ENCODE results near the gene WBP1L. TPM values are rescaled to one million over a fixed set of nuclear protein-coding genes. Genes with fewer than 3 reads are reported as not detected.

Gene WBP1L
- total and polyA plus RNA-seq, 4 donors, result 19.1 to 52.3 (median 45.2) TPM

DNA sequence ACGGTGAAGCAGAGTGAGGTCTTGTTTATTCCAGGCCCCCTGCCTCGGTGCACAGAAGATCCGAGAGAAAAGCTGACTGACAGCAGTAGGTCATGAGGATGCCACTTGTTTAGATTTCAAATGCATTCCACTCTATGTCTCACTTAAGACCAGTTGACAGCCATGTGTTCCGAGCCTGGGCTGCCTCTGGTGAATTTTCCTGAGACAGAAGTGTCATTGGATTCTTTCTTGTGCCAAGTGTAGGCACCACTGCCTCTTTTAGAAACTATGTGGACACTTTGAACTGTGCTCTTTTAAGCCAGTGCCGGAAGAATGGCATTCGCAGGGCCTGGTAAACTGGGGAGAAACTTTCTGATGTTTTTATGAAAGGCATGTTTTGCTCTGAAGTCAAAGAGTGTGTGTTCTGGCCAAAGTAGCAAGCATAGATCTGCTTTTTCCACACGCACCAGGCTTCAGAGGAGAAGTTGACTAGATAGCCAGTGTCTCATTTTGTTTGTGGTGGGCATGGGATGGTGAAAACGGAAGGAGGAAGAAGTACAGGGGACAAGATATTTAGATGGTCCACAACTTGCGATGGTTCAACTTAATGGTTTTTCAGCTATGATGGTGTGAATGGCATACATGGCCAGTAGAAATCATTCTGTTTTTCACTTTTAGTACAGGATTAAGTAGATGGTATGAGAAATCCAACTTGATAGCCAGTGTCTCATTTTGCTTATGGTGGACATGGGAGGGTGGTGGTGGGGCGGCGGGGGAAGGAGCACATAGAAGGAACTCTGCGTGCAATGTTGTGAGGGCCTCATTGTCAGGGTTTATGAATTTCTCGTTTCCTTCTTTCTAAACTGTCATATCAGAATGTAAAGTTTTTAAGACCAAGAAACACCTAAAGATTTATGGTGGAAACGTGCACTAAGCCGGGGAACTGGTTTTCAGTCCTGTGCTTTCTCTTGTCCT lies 52.0 kb downstream of the WBP1L start:
- Histone ChIP-seq H3K9ac (ENCODE audit: insufficient read depth in 1 of 2, low read length in 2 of 2) (peak overlapping the region in 1 of 2 donors; percentile 60), H3K4me3 (no peak overlapping the region), H3K4me1 (ENCODE audit: control insufficient read depth in 5 of 5, insufficient read depth in 5 of 5, low read length in 5 of 5) (peaks cover 17 to 26% (median 24%) of the 10 kb centered on the region in 5 donors), H3K27me3 (ENCODE audit: control insufficient read depth in 3 of 3, insufficient read depth in 3 of 3, low read length in 2 of 3) (no peaks in the 10 kb centered on the region), H3K27ac (ENCODE audit: low read depth in 1 of 2, low read length in 1 of 2) (peak overlapping the region; percentile 79 to 89), H3K9me3 (ENCODE audit: control insufficient read depth in 4 of 4, insufficient read depth in 3 of 4, low read length in 3 of 4) (no peaks in the 10 kb centered on the region), H3K36me3 (ENCODE audit: control insufficient read depth in 4 of 4, insufficient read depth in 4 of 4, low read length in 4 of 4) (peaks cover 0 to 23% (median 19%) of the 10 kb centered on the region in 4 donors)
- TF ChIP-seq, protein P1, sequence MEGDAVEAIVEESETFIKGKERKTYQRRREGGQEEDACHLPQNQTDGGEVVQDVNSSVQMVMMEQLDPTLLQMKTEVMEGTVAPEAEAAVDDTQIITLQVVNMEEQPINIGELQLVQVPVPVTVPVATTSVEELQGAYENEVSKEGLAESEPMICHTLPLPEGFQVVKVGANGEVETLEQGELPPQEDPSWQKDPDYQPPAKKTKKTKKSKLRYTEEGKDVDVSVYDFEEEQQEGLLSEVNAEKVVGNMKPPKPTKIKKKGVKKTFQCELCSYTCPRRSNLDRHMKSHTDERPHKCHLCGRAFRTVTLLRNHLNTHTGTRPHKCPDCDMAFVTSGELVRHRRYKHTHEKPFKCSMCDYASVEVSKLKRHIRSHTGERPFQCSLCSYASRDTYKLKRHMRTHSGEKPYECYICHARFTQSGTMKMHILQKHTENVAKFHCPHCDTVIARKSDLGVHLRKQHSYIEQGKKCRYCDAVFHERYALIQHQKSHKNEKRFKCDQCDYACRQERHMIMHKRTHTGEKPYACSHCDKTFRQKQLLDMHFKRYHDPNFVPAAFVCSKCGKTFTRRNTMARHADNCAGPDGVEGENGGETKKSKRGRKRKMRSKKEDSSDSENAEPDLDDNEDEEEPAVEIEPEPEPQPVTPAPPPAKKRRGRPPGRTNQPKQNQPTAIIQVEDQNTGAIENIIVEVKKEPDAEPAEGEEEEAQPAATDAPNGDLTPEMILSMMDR (IDR thresholded peaks at IDR 0.05; ENCODE audit: control extremely low read depth, extremely low read depth), result no peak
- DNase-seq, result no peak
- ATAC-seq (ENCODE audit: insufficient read depth, low FRiP score), result no peak
- 50 to 56% methylated on average over 15 of the region's 15 CpGs for WGBS, 2 donors

DNA sequence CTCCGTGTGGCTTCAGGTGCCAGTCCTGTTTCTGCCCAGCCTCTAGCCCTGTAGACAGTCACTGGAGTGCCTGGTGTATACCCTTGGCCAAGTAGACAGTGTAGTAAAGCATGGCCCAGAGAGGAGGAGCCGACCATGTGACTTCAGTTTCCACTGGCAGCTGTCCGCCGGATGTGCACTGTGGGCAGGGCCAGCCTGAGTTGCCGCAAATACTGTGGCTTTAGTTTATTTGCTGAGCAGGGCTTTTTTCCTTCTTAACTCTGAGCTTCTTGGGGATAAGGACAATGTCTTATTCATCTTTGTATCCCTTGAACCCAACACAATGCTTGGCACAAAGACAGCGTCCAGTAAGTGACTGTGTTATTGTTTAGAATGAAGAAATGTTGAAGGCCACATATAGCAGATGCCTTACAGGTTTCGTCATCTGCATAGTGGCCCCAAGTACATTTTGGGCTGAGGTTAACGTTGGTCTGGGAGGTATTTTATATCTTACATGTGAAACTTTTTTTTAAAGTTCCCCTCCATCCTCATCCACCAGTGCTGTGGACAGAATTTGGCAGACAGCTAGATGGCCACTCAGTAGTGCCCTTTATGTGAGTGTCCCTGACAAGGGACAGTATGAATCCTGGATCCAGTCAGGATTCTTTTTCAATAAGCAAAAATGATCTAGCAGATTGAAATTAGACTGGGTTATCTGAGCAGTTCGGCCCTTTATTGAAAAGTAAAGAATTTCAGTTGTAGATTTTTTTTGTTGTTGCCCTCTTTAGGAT lies 52.8 kb downstream of the WBP1L start:
- H3K27me3 ChIP-seq (ENCODE audit: control insufficient read depth in 3 of 3, insufficient read depth in 3 of 3, low read length in 2 of 3), result no peaks in the 10 kb centered on the region
- peak overlapping the region in 1 of 2 donors; percentile 60 for H3K9ac ChIP-seq (ENCODE audit: insufficient read depth in 1 of 2, low read length in 2 of 2)
- TF ChIP-seq, protein P1 (IDR thresholded peaks at IDR 0.05; ENCODE audit: control extremely low read depth, extremely low read depth), result no peak
- peak; percentile 83 for ATAC-seq (ENCODE audit: insufficient read depth, low FRiP score)
- H3K4me1 ChIP-seq (ENCODE audit: control insufficient read depth in 5 of 5, insufficient read depth in 5 of 5, low read length in 5 of 5), result peaks cover 17 to 34% (median 25%) of the 10 kb centered on the region in 5 donors
- 22 to 28% methylated on average over 9 of the region's 9 CpGs for WGBS, 2 donors
- DNase-seq, result peak; percentile 77 to 91 (median 88)
- H3K4me3 ChIP-seq, result no peak overlapping the region
- no peaks in the 10 kb centered on the region for H3K9me3 ChIP-seq (ENCODE audit: control insufficient read depth in 4 of 4, insufficient read depth in 3 of 4, low read length in 3 of 4)
- H3K27ac ChIP-seq (ENCODE audit: low read depth in 1 of 2, low read length in 1 of 2), result peak overlapping the region; percentile 89 to 94
- H3K36me3 ChIP-seq (ENCODE audit: control insufficient read depth in 4 of 4, insufficient read depth in 4 of 4, low read length in 4 of 4), result peaks cover 0 to 26% (median 19%) of the 10 kb centered on the region in 4 donors

DNA sequence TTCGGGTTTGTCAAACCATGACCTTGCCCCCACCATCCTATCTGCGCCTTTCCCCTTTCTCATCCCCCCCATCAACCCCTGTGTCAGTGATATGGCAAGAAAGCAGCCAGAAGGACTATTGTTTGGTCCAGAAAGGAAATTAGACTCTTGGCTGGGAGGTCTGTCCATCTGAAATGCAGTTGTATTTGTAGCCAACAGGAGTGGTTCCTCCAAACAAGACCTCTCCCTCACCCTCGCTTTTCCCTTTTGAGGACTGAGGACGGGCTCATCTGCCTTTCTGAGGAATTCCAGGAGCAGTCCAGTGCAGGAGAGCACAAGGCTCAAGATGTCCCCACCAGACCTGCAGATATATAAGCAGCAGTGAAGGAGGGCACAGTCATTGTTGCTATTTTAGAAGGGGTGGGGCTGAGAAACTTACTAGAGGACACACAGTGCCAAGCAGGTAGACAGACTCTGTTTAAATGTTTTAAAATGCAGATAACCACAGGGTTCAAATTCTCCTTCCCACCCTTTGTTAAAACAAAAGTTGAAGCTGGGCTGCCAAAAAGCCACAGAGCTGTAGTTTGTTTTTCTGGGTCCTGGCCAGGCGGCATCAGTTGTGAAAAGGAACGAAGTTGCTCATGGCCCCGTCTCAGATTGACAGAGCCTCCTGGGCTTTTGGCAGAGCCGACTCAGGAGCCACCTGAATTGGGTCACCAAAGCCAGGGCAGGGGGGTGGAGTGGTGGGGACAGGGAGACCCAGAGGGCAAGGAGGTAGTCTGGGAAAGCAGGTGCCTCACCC lies 56.1 kb downstream of the WBP1L start:
- H3K4me3 ChIP-seq, result no peak overlapping the region
- ATAC-seq (ENCODE audit: insufficient read depth, low FRiP score), result no peak
- H3K9me3 ChIP-seq (ENCODE audit: control insufficient read depth in 4 of 4, insufficient read depth in 3 of 4, low read length in 3 of 4), result no peaks in the 10 kb centered on the region
- H3K27me3 ChIP-seq (ENCODE audit: control insufficient read depth in 3 of 3, insufficient read depth in 3 of 3, low read length in 2 of 3), result no peaks in the 10 kb centered on the region
- H3K9ac ChIP-seq (ENCODE audit: insufficient read depth in 1 of 2, low read length in 2 of 2), result no peak overlapping the region
- H3K36me3 ChIP-seq (ENCODE audit: control insufficient read depth in 4 of 4, insufficient read depth in 4 of 4, low read length in 4 of 4), result peaks cover 0 to 33% (median 25%) of the 10 kb centered on the region in 4 donors
- H3K27ac ChIP-seq (ENCODE audit: low read depth in 1 of 2, low read length in 1 of 2), result peak overlapping the region; percentile 38 to 72
- TF ChIP-seq, protein P1 (IDR thresholded peaks at IDR 0.05; ENCODE audit: control extremely low read depth, extremely low read depth), result no peak
- peaks cover 14 to 33% (median 23%) of the 10 kb centered on the region in 5 donors for H3K4me1 ChIP-seq (ENCODE audit: control insufficient read depth in 5 of 5, insufficient read depth in 5 of 5, low read length in 5 of 5)
- WGBS, 2 donors, result 56 to 78% methylated on average over 8 of the region's 8 CpGs
- DNase-seq, result no peak

Data from lung (tissue), 12 donors.